ENCODE results near the gene ABCA12.

The ABCA12 gene

GRCh38 chr2:215110918-215111317, 27.5 kb downstream of the ABCA12 start:
- DNase-seq, result no peak

- DNase-seq, result no peak
Observed at GRCh38 chr2:215107216-215108056, 31.0 kb downstream of the ABCA12 start.

GRCh38 chr2:215105607-215106354, 32.6 kb downstream of the ABCA12 start:
- no peak for DNase-seq

DNA sequence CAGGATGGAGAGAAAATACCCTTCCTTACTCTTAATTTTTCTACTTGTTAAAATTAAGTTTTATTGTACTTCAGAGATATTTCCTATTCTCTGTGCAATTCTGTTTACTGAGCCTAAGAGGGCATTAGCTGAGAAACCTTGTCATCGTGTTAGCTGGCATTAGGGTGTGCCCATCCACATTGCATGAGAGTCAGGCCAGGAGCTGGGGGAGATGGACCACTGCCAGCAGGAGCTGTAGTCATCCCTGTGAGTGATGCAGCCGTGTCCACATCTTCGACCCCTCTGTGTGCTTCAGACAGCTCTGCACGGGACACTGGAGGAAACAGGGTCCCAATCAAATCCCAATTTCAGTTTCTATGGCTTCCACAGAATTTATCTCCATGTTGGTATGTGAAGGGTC, 34.2 kb downstream of the ABCA12 start:
- DNase-seq, result no peak

- no peak for DNase-seq
Observed at GRCh38 chr2:215098875-215099274, 39.6 kb downstream of the ABCA12 start.

DNA sequence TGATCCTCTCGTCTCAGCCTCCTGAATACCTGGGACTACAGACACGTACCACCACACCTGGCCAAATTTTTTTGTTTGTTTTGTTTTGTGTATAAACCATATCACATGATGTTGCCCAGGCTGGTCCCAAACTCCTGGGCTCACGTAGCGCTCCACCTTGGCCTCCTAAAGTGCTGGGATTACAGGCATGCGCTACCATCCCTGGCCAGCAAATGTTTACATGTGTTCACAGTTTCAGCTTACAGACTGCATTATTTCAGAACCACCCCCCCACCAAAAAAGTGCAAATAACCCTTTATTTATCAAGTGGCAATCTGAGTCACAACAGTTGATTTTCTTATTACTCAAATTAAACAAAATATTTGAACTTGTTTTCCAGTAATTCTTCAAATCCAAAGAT, 54.3 kb downstream of the ABCA12 start:
- no peak for DNase-seq

- DNase-seq, result no peak
Observed at GRCh38 chr2:215083146-215083545, 55.3 kb downstream of the ABCA12 start.

DNA sequence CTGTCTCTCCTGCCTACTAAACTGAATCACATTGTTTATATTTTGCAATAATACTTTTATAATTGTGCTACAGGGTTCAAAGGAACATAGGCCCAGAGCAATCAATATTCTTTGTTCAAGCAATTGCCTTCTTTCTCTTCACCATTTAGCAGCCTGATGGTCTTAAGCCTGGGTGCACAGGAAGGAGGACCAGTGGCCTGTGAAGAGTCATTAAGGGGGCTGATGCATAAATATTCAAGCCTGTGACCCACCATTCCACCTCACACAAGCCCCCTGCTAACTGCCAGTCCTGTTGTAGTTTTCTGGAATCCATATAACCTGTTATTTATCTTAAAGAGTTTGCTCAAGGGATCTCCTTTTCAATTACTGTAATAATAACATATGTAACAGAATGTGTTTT, 56.0 kb downstream of the ABCA12 start:
- DNase-seq, result no peak

- DNase-seq, result no peak
Observed at GRCh38 chr2:215080545-215080944, 57.9 kb downstream of the ABCA12 start.

GRCh38 chr2:215071676-215072075, 66.8 kb downstream of the ABCA12 start:
- no peak for DNase-seq

DNA sequence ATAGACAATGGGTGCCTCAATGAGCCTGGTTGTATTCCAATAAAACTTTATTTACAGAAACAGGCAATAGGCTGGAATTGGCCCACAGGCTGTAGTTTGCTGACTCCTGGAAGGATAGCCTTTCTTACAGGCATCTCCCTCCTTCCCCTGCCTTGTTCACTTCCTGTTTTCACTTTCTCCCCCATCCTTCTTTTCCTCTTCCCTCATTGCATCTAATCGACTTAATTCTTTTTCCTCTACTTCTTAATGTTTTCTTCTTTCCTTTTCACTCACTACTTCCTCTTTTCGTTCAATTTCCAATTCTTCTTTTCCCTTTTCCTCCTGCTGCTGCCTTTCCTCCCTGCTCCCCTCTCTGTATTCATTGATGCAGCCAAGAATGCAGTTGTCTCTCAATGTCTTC, 70.0 kb downstream of the ABCA12 start:
- DNase-seq, result no peak

GRCh38 chr2:215066124-215066523, 72.3 kb downstream of the ABCA12 start:
- DNase-seq, result no peak

DNA sequence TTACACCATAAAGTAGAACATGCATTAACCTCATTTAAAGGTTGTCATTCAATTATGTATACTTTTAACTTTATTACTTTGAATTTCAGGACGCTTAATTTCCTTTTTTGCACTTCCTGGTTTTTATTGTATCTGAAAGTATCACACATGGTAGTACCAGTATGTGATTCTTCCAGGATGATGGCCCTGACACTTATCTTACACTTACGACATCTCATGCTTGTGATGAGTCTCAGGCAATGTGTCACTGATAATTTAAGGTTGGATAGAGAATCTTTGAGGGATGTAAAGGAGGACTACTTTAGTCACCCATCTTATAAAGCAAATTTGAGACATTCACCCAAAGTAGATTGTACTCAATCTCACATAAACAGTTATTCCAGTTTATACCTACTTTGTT, 74.9 kb downstream of the ABCA12 start:
- DNase-seq, result no peak

GRCh38 chr2:215060861-215061536, 77.4 kb downstream of the ABCA12 start:
- DNase-seq, result no peak

- no peak for DNase-seq
Observed at GRCh38 chr2:215059724-215060123, 78.7 kb downstream of the ABCA12 start.

GRCh38 chr2:215055891-215056290, 82.5 kb downstream of the ABCA12 start:
- no peak for DNase-seq

DNA sequence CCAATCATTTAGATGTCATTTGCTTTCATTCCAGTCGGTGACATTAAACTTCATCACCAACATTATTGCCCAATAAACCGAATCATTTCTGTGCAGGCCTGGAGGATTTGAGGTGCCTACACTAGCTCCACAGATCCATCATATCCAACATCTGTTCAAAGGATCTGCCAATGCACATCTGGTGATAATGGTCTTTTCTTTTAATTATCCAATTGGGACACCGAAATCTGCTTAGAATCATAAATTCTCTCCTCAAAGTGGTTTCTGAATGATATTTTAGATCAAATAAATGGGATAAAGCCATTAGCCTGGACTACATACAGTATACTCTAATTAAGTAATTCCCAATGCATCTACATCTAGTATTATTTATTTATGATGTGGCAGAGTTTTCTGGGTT, 85.6 kb downstream of the ABCA12 start:
- DNase-seq, result no peak

DNA sequence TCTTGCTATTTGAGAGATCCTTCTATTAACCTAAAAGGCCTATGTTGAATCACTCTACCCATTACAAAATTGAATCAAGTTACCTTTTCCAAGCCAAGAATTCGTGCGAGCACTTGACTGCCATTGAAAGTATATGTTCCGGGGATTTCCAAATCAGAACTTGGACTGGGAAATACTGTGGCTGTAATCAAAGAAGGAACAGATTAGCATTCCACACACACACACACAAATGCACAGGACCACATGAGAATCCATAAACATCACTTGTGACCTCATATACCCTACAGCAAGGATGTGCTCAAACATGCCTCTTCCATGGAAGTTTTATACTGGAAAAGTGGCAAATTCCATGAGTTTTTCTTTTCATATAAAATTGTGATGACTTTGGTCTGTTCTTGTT, 86.0 kb downstream of the ABCA12 start:
- DNase-seq, result no peak

DNA sequence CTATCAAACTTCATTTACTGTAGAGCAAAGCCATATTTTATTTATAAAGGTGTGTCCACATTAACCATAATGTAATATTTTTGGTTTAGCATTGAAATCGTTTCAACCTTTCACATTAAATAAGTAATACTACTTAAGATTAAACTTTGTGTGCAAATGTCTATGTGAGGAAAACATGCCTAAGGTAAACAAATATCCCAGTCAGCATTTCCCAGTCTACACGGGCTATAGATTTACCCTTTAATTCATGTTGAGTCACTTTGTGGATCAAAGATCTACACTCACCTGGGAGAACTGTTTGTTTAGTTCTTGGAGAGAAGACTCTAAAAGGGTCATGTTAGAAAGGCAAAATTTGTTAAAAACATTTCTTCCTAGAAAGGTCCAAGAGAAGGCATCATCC, 89.1 kb downstream of the ABCA12 start:
- no peak for DNase-seq

DNA sequence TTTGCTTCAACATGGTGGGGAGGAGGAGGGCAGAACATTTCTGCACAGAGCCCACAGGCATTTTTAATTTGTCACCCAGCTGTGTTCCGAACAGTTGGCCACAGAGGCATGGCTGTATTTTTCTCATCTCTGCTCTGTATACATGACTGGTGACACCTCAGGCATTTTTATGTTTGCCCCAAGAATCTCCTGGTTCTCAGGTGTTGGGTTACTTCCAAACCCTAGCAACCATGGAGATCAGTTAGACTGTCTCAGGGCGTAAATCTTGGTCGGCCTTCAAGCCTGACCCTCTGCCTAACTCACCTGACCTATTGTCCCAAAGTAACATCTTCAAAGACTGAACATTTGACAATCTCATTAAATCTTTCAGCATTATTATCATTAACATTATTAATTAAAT, 100.0 kb downstream of the ABCA12 start:
- DNase-seq, result no peak

DNA sequence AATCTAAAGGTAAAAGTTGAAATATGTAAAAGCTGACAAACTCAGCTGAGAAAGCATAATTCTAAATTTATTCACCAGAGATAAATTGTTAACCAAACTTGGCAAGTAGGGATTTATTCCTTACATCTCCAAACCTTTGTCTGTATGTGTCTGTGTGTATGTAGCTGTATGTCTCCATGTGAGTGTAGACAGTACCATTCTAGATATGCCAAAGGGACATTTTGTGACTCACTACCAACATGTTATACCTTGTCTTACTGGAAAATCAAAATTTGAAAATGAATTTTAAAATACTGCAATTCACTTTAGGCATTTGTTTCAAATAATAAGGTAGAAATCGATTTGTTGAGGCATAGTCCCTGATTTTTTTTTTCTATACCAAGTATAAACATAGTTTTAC, 102.1 kb downstream of the ABCA12 start:
- no peak for DNase-seq

DNA sequence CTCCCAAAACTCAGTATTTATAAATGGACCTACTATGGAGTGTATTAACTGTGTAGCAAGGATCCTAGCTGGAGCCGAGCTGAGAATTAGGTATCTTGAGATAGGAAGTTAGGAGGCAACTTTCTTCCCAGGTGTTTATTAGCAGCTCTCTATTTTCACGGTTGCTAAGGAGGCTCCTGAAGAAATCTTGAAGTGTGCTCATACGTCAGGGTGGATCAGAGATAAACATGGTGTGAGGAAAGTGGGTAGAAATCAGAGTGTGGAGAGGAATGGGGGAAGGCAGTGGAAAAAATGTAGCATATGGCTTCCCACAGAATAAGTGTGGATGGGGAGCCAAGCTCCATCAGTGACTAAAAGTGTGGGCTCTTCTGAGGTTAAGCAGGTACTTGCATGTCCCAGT, 104.3 kb downstream of the ABCA12 start:
- no peak for DNase-seq

DNA sequence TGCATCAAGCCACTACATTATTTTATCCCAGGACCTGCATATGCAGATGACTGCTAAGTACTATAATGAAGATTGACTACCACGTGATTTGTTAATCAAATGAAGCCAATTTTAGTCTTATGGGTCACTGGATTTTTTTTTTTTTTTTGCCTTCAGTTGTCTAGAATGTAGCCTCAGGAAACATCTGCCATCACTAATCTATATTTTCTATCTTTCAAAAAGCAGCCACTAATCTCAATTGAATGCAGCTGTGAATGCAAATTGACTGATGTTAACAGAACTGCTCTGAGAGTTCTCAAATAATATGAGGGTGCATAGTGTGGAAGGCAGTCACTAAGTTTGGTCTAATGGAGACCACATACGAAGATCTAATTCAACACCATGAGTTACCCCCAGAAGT, 106.3 kb downstream of the ABCA12 start:
- no peak for DNase-seq

DNA sequence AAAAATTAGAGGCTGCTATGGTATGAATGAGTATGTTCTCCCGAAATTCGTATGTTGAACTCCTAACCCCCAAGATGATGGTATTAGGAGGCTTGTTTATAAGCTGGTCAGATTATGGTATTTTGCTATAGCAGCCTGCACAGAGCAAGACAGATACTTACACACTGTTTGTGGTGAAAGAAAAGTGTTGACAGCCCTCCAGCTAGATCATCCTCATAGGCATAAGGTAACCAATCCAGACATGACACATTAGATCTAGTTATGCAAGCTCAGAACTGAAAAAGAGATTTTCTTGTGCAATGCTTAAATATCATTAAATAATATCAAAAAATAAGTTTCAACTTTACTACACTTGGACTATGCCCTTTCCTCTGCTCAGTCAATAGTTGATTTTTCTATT, 107.1 kb downstream of the ABCA12 start:
- DNase-seq, result no peak
